ENCODE measurements around the gene FIZ1.

Gene FIZ1

GRCh38 chr19:55553217-55554182 lies 45.8 kb downstream of the FIZ1 start:
- H4K20me1 ChIP-seq (ENCODE audit: insufficient read depth, low read length, poor library complexity, severe bottlenecking) = no peaks in the 10 kb centered on the region
- H3K9ac ChIP-seq (ENCODE audit: low read depth, low read length, poor library complexity, severe bottlenecking) = no peak overlapping the region
- no peak overlapping the region for H2AFZ ChIP-seq (ENCODE audit: low read length)
- no peaks in the 10 kb centered on the region for H3K4me1 ChIP-seq (ENCODE audit: insufficient read depth, low read length, poor library complexity, severe bottlenecking)
- H3K27me3 ChIP-seq (ENCODE audit: insufficient read depth, low read length, poor library complexity, severe bottlenecking) = no peaks in the 10 kb centered on the region
- no peaks in the 10 kb centered on the region for H3K9me3 ChIP-seq (ENCODE audit: insufficient read depth, low read depth, low read length)
- TF ChIP-seq CTCF (conservative IDR thresholded peaks at IDR 0.05; ENCODE audit: low read length) (no peak), EZH2phosphoT487 (IDR thresholded peaks at IDR 0.05; ENCODE audit: borderline replicate concordance) (no peak)
- no peaks in the 10 kb centered on the region for H3F3A ChIP-seq (ENCODE audit: low read depth)
- no peaks in the 10 kb centered on the region for H3K9me2 ChIP-seq (replicated peaks; ENCODE audit: low read depth, low read length)
- H3K36me3 ChIP-seq (ENCODE audit: insufficient read depth, low read length) = no peaks in the 10 kb centered on the region
- H3K79me2 ChIP-seq (ENCODE audit: insufficient read depth, low read length) = no peaks in the 10 kb centered on the region
- no peak overlapping the region for H3K4me3 ChIP-seq (ENCODE audit: low read length, poor library complexity, severe bottlenecking)
- no peak overlapping the region for H3K4me2 ChIP-seq (ENCODE audit: low read depth, low read length, poor library complexity, severe bottlenecking)

- H3K9ac ChIP-seq (ENCODE audit: low read depth, low read length, poor library complexity, severe bottlenecking) = no peak overlapping the region
- H3K9me3 ChIP-seq (ENCODE audit: insufficient read depth, low read depth, low read length) = no peaks in the 10 kb centered on the region
- no peaks in the 10 kb centered on the region for H3K79me2 ChIP-seq (ENCODE audit: insufficient read depth, low read length)
- no peaks in the 10 kb centered on the region for H3F3A ChIP-seq (ENCODE audit: low read depth)
- no peaks in the 10 kb centered on the region for H3K36me3 ChIP-seq (ENCODE audit: insufficient read depth, low read length)
- no peak overlapping the region for H3K4me3 ChIP-seq (ENCODE audit: low read length, poor library complexity, severe bottlenecking)
- TF ChIP-seq CTCF (conservative IDR thresholded peaks at IDR 0.05; ENCODE audit: low read length) (no peak), EZH2phosphoT487 (IDR thresholded peaks at IDR 0.05; ENCODE audit: borderline replicate concordance) (no peak)
- H2AFZ ChIP-seq (ENCODE audit: low read length) = no peak overlapping the region
- no peaks in the 10 kb centered on the region for H3K27me3 ChIP-seq (ENCODE audit: insufficient read depth, low read length, poor library complexity, severe bottlenecking)
- no peaks in the 10 kb centered on the region for H3K9me2 ChIP-seq (replicated peaks; ENCODE audit: low read depth, low read length)
- no peaks in the 10 kb centered on the region for H4K20me1 ChIP-seq (ENCODE audit: insufficient read depth, low read length, poor library complexity, severe bottlenecking)
- no peaks in the 10 kb centered on the region for H3K4me1 ChIP-seq (ENCODE audit: insufficient read depth, low read length, poor library complexity, severe bottlenecking)
- no peak overlapping the region for H3K4me2 ChIP-seq (ENCODE audit: low read depth, low read length, poor library complexity, severe bottlenecking)
Measured at GRCh38 chr19:55552620-55553019, 46.7 kb downstream of the FIZ1 start.

- H3K36me3 ChIP-seq (ENCODE audit: insufficient read depth, low read length) = no peaks in the 10 kb centered on the region
- H3K27me3 ChIP-seq (ENCODE audit: insufficient read depth, low read length, poor library complexity, severe bottlenecking) = no peaks in the 10 kb centered on the region
- no peak overlapping the region for H3K4me2 ChIP-seq (ENCODE audit: low read depth, low read length, poor library complexity, severe bottlenecking)
- H2AFZ ChIP-seq (ENCODE audit: low read length) = no peak overlapping the region
- H3K9me3 ChIP-seq (ENCODE audit: insufficient read depth, low read depth, low read length) = no peaks in the 10 kb centered on the region
- H3K4me1 ChIP-seq (ENCODE audit: insufficient read depth, low read length, poor library complexity, severe bottlenecking) = no peaks in the 10 kb centered on the region
- H3F3A ChIP-seq (ENCODE audit: low read depth) = no peaks in the 10 kb centered on the region
- no peaks in the 10 kb centered on the region for H3K79me2 ChIP-seq (ENCODE audit: insufficient read depth, low read length)
- H3K9me2 ChIP-seq (replicated peaks; ENCODE audit: low read depth, low read length) = no peaks in the 10 kb centered on the region
- no peaks in the 10 kb centered on the region for H4K20me1 ChIP-seq (ENCODE audit: insufficient read depth, low read length, poor library complexity, severe bottlenecking)
- H3K4me3 ChIP-seq (ENCODE audit: low read length, poor library complexity, severe bottlenecking) = no peak overlapping the region
- H3K9ac ChIP-seq (ENCODE audit: low read depth, low read length, poor library complexity, severe bottlenecking) = no peak overlapping the region
- TF ChIP-seq EZH2phosphoT487 (IDR thresholded peaks at IDR 0.05; ENCODE audit: borderline replicate concordance) (no peak), CTCF (conservative IDR thresholded peaks at IDR 0.05; ENCODE audit: low read length) (no peak)
Measured at GRCh38 chr19:55552206-55552605, 47.1 kb downstream of the FIZ1 start.

Data from Loucy (cell line).